ENCODE results near the gene UNC45B.

DNA sequence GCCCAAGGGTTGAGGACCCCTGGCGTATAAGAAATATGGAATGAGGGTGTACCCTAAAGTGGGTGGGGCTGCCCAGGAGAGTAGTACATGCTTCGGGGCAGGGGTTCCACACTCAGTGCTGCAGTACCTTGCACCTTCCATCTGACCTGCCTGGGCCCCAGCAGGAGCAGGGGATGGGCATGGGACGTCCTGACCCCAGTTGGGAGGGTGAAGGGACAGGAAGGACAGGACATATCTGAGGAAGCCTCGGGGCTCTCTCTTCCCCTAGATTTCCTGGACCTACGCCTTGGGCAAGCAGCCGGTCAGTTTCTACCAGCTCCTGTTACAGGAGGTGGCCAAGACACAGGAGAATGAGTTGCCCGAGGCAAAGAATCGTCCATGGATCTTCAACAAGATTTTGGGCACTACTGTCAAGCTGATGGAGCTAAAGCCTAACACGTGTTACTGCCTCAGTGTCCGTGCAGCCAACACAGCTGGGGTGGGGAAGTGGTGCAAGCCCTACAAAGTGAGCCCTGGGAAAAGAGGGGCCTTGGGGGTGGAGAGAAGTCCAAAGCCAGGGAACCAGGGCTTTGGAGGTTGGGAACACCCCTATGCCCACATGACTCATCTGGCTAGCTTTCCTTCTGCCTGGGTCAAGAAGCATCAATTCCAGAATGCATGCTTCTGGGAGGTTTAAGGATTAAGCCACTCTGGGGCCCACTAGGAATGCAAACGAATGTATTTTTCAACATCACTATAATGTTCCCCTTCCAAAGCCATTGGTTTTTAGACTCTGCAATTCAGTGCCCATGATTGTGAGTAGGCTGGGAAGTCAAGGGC, 18.3 kb upstream of the UNC45B start:
- no peak for TF ChIP-seq POLR2A (IDR thresholded peaks at IDR 0.05)
- TF ChIP-seq, protein P1, sequence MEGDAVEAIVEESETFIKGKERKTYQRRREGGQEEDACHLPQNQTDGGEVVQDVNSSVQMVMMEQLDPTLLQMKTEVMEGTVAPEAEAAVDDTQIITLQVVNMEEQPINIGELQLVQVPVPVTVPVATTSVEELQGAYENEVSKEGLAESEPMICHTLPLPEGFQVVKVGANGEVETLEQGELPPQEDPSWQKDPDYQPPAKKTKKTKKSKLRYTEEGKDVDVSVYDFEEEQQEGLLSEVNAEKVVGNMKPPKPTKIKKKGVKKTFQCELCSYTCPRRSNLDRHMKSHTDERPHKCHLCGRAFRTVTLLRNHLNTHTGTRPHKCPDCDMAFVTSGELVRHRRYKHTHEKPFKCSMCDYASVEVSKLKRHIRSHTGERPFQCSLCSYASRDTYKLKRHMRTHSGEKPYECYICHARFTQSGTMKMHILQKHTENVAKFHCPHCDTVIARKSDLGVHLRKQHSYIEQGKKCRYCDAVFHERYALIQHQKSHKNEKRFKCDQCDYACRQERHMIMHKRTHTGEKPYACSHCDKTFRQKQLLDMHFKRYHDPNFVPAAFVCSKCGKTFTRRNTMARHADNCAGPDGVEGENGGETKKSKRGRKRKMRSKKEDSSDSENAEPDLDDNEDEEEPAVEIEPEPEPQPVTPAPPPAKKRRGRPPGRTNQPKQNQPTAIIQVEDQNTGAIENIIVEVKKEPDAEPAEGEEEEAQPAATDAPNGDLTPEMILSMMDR (IDR thresholded peaks at IDR 0.05), result no peak

Data from esophagus squamous epithelium (tissue), 4 donors.